ENCODE results near the gene FGFR4.

The FGFR4 gene

DNA sequence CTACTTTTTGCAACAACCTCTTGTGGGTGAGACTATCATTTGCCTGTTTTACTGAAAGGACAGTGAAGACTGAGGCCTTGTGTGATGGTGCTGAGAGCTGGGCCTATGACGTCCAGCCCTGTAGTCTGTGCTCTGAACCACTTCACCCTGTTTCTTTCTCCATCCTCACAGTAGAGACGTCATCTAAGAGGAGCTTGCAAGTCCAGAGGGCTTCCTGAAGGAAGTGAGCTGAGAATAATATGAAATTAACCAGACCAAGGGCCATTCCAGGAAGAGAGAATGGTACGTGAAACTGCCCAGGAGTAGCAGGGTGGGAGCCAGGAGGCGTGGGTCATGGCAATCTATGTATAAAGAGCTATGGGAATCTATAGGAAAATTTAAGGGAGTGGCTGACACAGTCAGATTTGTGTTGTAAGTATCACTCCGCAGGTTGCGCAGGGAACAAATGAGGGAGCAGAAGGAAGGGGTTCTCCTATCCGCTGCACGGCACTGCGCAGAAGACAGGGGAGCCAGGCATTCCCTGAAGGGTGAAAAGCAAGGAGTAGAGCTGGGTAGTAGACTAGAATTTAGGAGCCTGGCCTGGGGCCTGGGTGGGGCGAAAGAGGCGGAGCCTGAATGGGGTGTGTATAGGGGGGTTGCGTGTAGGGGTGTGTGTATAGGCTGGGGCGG is 596 bp upstream of the FGFR4 start:
- no peak for DNase-seq

DNA sequence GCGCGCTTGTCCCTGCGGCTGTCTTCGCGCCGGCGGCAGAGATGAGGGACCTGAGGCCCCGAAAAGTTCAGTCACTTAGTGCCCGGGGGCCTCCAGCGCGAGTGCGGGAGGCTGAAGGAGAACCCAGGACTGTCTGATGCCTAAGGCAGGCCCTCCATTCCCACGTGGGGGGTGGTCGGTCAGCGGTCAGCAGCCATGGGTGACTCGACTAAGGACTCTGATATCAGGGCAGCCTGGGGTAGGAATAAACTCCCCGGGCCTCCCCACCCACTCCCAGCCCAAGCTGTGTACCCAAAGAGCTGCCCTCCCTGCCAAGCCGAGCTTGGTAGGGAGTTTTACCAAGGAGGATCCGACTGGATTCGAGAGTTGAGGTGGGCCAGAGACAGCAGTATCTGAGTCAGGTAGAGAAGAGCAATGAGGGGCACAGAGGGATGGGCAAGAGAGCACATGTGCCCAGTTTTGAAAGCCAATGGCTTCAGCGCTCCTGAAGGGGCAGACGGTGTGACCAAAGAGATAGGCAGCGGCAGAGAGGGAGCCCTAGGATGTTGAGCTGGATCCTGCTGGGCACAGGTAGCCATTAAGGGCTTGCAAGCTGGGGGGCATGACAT is 787 bp downstream of the FGFR4 start:
- DNase-seq, result no peak

DNA sequence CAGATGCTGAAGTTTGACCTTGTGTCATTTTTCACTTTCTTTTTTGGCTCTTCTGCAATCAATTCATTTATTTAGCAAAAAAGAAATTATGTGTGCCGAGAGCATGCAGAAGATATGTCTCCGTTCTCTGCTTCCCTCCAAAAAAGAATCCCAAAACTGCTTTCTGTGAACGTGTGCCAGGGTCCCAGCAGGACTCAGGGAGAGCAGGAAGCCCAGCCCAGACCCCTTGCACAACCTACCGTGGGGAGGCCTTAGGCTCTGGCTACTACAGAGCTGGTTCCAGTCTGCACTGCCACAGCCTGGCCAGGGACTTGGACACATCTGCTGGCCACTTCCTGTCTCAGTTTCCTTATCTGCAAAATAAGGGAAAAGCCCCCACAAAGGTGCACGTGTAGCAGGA is 2.4 kb downstream of the FGFR4 start:
- no peak for DNase-seq

DNA sequence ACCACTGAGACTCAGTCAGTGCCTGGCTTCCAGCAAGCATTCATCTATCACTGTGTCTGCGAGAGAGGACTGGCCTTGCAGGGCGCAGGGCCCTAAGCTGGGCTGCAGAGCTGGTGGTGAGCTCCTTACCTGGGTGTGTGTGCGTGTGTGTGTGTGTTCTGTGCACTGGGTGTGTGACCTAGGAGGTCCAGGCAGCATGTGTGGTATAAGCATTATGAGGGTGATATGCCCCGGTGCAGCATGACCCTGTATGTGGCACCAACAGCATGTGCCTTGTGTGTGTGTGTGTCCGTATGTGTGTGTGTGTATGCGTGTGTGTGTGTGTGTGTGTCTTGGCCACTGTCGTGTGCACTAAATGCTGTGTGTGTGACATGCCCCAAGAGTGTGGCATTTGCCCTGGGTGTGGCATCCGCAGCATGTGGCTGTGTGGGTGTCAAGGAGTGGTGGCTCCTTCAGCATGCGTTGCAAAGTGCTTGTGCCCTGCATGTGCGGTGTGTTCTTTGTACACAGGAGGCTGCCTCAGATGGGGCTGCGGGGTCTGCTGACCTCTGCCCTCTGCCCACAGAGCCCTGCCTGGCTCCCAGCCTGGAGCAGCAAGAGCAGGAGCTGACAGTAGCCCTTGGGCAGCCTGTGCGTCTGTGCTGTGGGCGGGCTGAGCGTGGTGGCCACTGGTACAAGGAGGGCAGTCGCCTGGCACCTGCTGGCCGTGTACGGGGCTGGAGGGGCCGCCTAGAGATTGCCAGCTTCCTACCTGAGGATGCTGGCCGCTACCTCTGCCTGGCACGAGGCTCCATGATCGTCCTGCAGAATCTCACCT is 3.3 kb downstream of the FGFR4 start:
- no peak for DNase-seq

DNA sequence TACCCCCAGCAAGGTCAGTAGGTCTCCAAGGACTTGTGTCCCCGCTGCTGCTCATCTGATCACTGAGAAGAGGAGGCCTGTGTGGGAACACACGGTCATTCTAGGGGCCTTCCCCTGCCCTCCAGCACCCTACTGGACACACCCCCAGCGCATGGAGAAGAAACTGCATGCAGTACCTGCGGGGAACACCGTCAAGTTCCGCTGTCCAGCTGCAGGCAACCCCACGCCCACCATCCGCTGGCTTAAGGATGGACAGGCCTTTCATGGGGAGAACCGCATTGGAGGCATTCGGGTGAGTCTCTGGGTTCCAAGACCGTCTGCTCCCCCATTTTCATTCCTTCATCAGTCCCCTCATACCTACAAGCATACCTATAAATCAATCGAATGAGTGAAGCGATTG is 4.1 kb downstream of the FGFR4 start:
- DNase-seq, result no peak

DNA sequence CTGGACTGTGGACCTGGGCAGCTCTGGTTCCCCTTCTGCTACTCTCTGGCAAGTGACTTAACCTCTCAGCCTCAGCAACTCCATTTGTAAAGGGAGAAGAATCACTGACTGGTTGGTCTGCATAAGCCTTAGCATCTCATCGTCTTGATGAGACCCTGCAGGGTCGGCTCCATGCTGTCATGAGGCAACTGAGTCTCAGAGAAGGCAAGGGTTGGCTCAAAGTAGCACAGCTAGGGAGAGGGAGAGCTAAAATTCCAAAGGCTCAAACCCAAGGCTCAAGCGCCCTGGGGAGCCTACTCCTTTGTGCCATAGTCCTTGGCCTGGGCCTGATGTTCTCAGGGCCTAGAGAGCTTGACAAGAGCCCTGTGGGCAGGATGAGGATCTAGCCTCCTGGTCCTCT is 4.5 kb downstream of the FGFR4 start:
- DNase-seq, result no peak

DNA sequence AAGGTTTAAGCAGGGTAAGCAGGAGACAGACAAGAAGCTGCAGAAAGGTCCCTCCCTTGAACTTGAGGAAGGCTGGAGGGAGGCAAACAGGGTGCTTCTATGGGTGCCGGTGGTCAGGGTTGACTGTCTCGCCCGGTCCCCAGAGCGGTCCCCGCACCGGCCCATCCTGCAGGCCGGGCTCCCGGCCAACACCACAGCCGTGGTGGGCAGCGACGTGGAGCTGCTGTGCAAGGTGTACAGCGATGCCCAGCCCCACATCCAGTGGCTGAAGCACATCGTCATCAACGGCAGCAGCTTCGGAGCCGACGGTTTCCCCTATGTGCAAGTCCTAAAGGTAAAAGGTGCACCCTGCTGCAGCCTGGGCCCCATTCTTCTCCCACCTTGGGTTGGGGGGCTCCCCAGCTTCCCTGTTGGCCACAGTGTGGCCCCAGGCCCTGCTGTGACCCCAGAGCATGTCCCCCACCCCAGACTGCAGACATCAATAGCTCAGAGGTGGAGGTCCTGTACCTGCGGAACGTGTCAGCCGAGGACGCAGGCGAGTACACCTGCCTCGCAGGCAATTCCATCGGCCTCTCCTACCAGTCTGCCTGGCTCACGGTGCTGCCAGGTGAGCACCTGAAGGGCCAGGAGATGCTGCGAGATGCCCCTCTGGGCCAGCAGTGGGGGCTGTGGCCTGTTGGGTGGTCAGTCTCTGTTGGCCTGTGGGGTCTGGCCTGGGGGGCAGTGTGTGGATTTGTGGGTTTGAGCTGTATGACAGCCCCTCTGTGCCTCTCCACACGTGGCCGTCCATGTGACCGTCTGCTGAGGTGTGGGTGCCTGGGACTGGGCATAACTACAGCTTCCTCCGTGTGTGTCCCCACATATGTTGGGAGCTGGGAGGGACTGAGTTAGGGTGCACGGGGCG is 5.7 kb downstream of the FGFR4 start:
- DNase-seq, result no peak

DNA sequence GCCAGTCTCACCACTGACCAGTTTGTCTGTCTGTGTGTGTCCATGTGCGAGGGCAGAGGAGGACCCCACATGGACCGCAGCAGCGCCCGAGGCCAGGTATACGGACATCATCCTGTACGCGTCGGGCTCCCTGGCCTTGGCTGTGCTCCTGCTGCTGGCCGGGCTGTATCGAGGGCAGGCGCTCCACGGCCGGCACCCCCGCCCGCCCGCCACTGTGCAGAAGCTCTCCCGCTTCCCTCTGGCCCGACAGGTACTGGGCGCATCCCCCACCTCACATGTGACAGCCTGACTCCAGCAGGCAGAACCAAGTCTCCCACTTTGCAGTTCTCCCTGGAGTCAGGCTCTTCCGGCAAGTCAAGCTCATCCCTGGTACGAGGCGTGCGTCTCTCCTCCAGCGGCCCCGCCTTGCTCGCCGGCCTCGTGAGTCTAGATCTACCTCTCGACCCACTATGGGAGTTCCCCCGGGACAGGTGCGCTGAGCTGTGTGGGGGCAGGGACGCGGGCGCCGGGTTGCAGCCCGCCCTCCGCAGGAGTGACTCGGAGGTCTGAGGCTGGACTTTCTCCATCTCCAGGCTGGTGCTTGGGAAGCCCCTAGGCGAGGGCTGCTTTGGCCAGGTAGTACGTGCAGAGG is 6.5 kb downstream of the FGFR4 start:
- no peak for DNase-seq

DNA sequence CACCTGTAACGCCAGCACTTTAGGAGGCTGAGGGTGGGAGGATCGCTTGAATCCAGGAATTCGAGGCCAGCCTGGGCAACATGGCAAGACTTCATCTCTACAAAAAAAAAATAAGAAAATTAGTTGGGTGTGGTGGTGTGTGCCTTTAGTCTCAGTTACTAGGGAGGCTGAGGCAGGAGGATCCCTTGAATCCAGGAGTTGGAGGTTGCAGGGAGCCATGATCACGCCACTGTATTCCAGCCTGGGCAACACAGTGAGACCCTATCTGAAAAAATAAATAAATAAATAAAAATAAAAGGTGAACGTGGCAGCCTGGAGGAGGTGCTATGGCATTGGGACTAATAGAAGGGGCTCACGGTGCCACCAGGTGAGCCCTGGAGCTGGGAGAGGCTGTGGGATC is 7.1 kb downstream of the FGFR4 start:
- DNase-seq, result no peak

DNA sequence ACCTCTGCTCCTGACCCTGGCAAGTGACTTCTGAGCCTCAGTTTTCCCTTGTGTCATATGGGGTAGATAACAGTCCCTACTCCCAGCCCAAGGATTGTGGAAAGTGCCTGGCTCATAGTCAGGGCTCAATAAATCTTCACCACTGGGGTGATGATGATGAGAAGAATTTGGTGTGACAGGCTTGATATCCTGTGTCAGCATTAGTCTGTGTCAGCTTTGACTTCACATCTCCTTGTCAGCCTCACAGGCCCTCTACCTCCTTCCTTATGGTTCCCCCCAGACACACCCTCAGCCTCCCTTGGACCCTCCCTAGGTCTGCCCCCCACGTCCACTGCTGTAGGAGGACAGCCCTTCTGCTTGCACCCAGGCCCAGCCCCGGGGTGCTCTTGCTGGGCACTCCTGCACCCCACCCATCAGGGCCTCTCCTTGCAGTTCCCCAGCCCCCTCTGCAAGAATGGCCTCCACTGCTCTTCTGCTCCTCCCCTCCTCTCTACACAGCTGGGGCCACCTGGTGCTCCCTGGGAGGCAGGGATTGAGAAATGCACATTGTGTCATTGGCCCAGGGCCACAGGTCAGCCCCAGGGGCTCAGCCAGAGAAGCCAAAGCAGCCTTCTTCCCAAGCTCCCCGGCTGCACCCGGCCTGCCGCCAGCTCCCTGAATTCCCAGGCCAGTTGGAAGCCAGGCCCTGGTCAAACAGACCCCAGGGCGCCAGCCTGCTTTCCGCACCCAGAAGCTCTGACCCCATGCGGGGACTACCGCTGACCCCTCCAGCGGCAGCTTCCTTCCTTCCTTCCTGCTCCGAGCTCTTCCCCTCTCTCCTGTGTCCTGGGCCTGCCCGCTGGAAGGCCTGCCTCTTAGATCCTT is 7.7 kb downstream of the FGFR4 start:
- DNase-seq, result no peak

DNA sequence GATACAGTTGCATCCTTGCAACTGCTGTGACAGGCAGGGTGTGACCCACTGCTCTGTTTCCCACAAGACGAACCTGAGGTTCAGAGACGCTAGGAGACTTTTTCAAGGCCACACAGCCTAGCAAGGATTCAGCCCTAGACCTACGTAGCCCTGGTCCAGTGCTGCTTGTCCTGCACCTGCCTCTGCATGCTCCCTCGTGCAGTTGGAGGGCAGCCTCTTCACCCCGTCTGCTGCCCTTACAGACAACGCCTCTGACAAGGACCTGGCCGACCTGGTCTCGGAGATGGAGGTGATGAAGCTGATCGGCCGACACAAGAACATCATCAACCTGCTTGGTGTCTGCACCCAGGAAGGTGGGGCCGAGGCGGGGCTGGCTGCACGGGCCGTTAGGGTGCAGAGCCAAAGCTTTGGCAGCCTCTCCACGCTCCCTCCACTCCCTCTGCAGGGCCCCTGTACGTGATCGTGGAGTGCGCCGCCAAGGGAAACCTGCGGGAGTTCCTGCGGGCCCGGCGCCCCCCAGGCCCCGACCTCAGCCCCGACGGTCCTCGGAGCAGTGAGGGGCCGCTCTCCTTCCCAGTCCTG is 8.5 kb downstream of the FGFR4 start:
- no peak for DNase-seq

DNA sequence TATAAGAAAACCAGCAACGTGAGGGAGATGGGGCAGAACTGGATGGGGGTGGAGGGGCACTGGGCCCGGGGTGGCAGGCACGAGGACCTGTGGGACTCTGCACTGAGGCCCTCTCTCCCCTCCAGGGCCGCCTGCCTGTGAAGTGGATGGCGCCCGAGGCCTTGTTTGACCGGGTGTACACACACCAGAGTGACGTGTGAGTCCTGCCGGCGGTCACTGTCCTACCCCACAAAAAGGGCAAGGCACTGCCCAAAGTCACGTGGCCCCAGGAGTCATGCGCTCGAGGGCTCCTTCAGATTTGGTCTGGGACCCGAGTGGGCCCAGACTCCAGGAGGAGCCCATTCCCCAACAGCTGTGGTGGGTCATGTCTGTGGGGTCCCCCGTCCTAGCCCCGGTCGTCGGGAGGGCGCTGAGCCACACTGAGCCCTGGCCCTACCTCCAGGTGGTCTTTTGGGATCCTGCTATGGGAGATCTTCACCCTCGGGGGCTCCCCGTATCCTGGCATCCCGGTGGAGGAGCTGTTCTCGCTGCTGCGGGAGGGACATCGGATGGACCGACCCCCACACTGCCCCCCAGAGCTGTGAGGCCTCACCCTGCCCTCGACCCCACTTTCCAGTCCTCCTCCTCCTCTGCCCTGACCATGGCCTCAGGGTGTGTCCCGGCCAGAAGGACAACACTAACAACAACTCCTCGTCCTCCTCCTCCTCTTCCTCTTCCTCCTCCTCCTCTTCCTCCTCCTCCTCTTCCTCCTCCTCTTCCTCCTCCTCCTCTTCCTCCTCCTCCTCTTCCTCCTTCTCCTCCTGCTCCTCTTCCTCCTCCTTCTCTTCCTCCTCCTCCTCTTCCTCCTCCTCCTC is 9.7 kb downstream of the FGFR4 start:
- DNase-seq, result no peak

DNA sequence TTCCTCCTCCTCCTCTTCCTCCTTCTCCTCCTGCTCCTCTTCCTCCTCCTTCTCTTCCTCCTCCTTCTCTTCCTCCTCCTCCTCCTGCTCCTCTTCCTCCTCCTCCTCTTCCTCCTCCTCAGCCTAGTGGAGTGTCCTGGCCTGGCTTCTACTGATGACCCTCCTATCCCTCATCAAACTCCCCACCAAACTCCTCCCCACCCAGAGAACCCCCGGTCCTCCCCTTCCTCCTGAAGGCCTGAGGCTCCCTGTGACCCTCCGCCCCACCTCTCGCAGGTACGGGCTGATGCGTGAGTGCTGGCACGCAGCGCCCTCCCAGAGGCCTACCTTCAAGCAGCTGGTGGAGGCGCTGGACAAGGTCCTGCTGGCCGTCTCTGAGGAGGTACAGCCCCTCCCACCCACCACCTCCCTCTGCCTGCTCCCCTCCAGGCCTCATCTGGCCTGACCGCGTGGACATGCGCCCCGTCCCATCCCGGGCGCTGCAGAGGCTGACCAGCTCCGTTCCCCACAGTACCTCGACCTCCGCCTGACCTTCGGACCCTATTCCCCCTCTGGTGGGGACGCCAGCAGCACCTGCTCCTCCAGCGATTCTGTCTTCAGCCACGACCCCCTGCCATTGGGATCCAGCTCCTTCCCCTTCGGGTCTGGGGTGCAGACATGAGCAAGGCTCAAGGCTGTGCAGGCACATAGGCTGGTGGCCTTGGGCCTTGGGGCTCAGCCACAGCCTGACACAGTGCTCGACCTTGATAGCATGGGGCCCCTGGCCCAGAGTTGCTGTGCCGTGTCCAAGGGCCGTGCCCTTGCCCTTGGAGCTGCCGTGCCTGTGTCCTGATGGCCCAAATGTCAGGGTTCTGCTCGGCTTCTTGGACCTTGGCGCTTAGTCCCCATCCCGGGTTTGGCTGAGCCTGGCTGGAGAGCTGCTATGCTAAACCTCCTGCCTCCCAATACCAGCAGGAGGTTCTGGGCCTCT is 10.6 kb downstream of the FGFR4 start:
- no peak for DNase-seq

DNA sequence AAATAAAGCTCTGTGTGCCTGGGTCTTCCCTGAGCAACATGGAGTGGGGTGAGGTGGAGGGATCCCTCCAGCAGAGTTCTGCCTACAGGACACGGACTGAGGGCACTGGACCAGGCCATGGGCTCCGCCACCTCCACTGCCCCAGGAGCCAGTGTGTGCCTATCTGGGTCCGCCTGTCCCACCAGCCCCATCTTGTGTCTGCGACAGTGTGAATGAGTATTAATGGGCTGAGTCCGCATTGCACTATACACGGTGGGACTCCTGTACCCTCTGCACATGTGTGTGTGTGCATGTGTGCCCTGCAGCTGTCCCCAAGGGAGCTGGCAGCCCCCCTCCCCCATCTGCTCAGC is 11.4 kb downstream of the FGFR4 start:
- no peak for DNase-seq

DNA sequence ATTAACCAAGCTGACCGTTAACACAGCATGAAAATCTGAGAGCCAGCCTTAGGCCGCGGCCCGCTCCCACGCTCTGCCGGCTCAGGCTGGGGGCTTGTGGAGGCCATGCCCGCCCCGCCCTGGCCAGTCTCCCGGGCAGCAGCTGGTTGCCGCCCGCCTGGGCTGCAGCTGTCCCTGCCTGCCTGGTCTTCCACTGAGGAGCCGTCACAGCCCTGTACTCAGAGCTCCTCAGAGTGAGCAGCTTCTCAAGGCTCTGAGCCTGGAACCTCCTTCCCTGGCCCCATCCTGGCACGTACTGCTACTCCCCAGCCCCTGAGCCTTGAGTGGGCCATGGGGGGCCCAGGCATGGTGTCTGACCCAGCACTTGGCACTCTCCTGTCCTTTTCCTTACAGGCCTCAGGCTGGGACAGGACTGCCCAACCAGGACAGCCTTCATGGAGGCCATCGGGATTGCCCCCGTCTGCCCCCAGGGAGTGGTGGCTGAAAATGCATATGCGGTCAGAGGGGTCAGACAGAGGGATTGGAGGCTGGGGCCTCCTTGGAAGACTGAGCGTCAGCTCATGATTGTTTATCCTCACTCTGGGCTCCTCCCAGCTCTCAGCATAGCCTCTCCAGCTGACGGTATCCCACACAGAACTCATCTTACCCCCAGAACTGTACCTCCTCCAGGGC is 11.9 kb downstream of the FGFR4 start:
- no peak for DNase-seq

DNA sequence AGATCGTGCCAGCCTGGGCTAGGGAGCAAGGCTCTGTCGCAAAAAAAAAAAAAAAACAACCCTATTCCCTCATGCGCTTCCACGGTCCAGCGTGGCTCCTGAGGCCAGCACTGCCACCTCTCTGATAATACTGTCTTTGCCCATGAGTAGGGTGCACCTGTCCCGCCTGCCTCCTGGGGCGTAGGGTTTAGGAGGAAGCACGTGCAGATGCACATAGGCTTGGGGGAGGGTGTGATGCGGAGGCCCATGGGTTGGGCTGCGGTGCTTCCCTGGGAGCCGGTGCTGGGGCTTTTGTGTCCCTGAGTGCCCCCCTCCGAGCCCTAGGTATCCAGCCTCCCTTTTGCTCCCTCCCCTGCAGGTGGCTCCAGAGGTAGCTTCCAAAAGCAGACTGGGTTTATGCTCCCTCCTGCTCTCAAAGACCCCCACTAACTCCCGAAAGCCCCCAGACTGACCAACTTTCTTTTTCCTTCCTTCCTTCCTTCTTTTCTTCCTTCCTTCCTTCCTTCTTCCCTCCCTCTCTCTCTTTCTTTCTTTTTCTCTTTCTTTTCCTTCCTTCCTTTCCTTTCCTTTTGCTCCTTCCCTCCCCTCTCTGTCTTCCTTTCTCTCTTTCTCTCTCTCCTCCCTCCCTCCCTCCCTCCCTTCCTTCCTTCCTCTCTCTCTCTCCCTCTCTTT is 12.8 kb downstream of the FGFR4 start:
- no peak for DNase-seq

DNA sequence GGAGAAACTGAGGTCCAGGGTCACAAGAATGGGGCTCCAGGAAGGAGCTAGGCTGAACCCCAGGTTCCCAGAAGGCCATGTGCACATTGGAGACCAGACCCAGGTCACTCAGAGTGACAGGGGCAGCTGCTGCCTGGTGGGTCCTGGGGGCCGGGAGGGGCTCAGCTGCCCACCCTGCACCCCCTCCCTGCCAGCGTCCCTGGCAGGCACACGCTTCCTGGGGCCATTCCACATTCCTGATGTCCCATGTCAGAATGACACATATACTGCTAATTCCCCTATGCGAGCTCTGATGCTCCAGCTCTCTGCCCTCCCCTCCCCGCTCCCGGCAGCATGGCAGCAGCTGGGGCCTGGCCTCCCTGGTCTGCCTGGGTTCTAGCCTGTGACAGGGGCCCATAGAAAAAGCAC is 14.0 kb downstream of the FGFR4 start:
- no peak for DNase-seq
